Neural cell (in vitro differentiated cells): ENCODE measurements around the gene ADM2. TPM values are rescaled to one million over a fixed set of nuclear protein-coding genes. Genes with fewer than 3 reads are reported as not detected.

ENCODE experiments used
- H2AFZ ChIP-seq: fragments of 200-600, 300-800 bp; sonication (generic), shearing (Covaris generic); 2 replicates; pipeline ENCODE4 v1.6.0; 2014; ENCODE audit warnings: low read depth, mild to moderate bottlenecking, antibody characterized with exemption, low read length, moderate library complexity
- H3F3A ChIP-seq: fragments of 200-600 bp; shearing (Covaris generic); 2 replicates; pipeline ENCODE4 v1.6.1; 2016; ENCODE audit warnings: mild to moderate bottlenecking, moderate library complexity, mixed read lengths, antibody characterized with exemption, low read length; ENCODE audit not compliant: insufficient read depth, poor library complexity, severe bottlenecking
- H3K27ac ChIP-seq: fragments of 200-600, 300-800 bp; sonication (generic), shearing (Covaris generic); 2 replicates; pipeline ENCODE4 v1.5.1; 2014; ENCODE audit warnings: mild to moderate bottlenecking, low read length, moderate library complexity
- H3K27me3 ChIP-seq: fragments of 300-800, 200-600 bp; sonication (generic), shearing (Covaris generic); 2 replicates; pipeline ENCODE4 v1.6.0; 2014; ENCODE audit warnings: mild to moderate bottlenecking, low read depth, low read length, moderate library complexity; ENCODE audit not compliant: insufficient read depth
- H3K36me3 ChIP-seq: fragments of 300-800, 200-600 bp; sonication (generic), shearing (Covaris generic); 2 replicates; pipeline ENCODE4 v1.5.1; 2014; ENCODE audit warnings: mild to moderate bottlenecking, antibody characterized with exemption, low read length, moderate library complexity; ENCODE audit not compliant: insufficient read depth
- H3K4me2 ChIP-seq: fragments of 300-800, 200-600 bp; sonication (generic), shearing (Covaris generic); 2 replicates; pipeline ENCODE4 v1.6.0; 2014; ENCODE audit warnings: mild to moderate bottlenecking, low read length
- H3K4me3 ChIP-seq: fragments of 300-800, 200-600 bp; sonication (generic), shearing (Covaris generic); 2 replicates; pipeline ENCODE4 v1.5.1; 2014; ENCODE audit warnings: mild to moderate bottlenecking, low read length, moderate library complexity
- H3K79me2 ChIP-seq: fragments of 200-600 bp; shearing (Covaris generic); replicated peaks from 2 replicates; pipeline ENCODE4 v1.6.0; 2014; ENCODE audit warnings: mild to moderate bottlenecking, low read length, moderate library complexity; ENCODE audit not compliant: insufficient read depth
- H3K9ac ChIP-seq: fragments of 300-800, 200-600 bp; sonication (generic), shearing (Covaris generic); 2 replicates; pipeline ENCODE4 v1.6.1; 2016; ENCODE audit warnings: mild to moderate bottlenecking, low read length, mixed read lengths
- H3K9me2 ChIP-seq: fragments of 200-600 bp; shearing (Covaris generic); 2 replicates; pipeline ENCODE4 v1.6.1; 2016; ENCODE audit warnings: mild to moderate bottlenecking, low read length, mixed read lengths; ENCODE audit not compliant: insufficient read depth
- H3K9me3 ChIP-seq: fragments of 200-600, 300-800 bp; sonication (generic), shearing (Covaris generic); 2 replicates; pipeline ENCODE4 v1.6.1; 2016; ENCODE audit warnings: mild to moderate bottlenecking, mixed run types, low read length, moderate library complexity, mixed read lengths
- H4K20me1 ChIP-seq: fragments of 200-600 bp; shearing (Covaris generic); 2 replicates; pipeline ENCODE4 v1.6.1; 2016; ENCODE audit warnings: mild to moderate bottlenecking, mixed run types; ENCODE audit not compliant: insufficient read depth
- EP300 ChIP-seq: fragments of 450-650 bp; conservative IDR thresholded peaks from 2 replicates; pipeline ENCODE4 v1.6.1; 2014; ENCODE audit warnings: antibody characterized with exemption, mild to moderate bottlenecking, moderate library complexity; ENCODE audit not compliant: poor library complexity, severe bottlenecking
- EZH2 ChIP-seq: fragments of 200-600, 300-800 bp; shearing (Covaris generic), sonication (generic); IDR thresholded peaks from 2 replicates; pipeline ENCODE4 v1.6.1; 2014; ENCODE audit warnings: antibody characterized with exemption, low read length, borderline replicate concordance, mild to moderate bottlenecking; ENCODE audit not compliant: insufficient read depth, poor library complexity, severe bottlenecking
- MXI1 ChIP-seq: fragments of 450-650 bp; conservative IDR thresholded peaks from 2 replicates; pipeline ENCODE4 v1.6.1; 2014; ENCODE audit warnings: antibody characterized with exemption, mild to moderate bottlenecking; ENCODE audit not compliant: poor library complexity, severe bottlenecking
- POLR2AphosphoS5 ChIP-seq: IDR thresholded peaks from 2 replicates; pipeline ENCODE4 v1.6.1; 2012
- RAD21 ChIP-seq: fragments of 450-650 bp; conservative IDR thresholded peaks from 2 replicates; pipeline ENCODE4 v1.6.1; 2014; ENCODE audit warnings: antibody characterized with exemption, mild to moderate bottlenecking, moderate library complexity
- SMC3 ChIP-seq: fragments of 450-650 bp; conservative IDR thresholded peaks from 2 replicates; pipeline ENCODE4 v1.6.1; 2014; ENCODE audit warnings: antibody characterized with exemption, mild to moderate bottlenecking, moderate library complexity; ENCODE audit not compliant: poor library complexity
- TAF1 ChIP-seq: IDR thresholded peaks from 2 replicates; pipeline ENCODE4 v1.6.1; 2012; ENCODE audit warnings: low read depth
- polyA plus RNA-seq: library from polyadenylated mRNA; depleted of rRNA; stranded (reverse); fragments of >200 nt; gene quantifications from 2 replicates; pipeline ENCODE4 v1.2.3, GENCODE V29; 2014
- TF ChIP-seq, protein P1 (sequence below): IDR thresholded peaks from 2 replicates; pipeline ENCODE4 v1.6.1; 2012; ENCODE audit warnings: borderline replicate concordance
- TF ChIP-seq, protein P2 (sequence below): fragments of 450-650 bp; IDR thresholded peaks from 2 replicates; pipeline ENCODE4 v1.5.1; 2014; ENCODE audit warnings: antibody characterized with exemption, mild to moderate bottlenecking, moderate library complexity; ENCODE audit not compliant: poor library complexity, severe bottlenecking

The ADM2 gene
- polyA plus RNA-seq, 1 donor from 2014 or later: not detected

DNA sequence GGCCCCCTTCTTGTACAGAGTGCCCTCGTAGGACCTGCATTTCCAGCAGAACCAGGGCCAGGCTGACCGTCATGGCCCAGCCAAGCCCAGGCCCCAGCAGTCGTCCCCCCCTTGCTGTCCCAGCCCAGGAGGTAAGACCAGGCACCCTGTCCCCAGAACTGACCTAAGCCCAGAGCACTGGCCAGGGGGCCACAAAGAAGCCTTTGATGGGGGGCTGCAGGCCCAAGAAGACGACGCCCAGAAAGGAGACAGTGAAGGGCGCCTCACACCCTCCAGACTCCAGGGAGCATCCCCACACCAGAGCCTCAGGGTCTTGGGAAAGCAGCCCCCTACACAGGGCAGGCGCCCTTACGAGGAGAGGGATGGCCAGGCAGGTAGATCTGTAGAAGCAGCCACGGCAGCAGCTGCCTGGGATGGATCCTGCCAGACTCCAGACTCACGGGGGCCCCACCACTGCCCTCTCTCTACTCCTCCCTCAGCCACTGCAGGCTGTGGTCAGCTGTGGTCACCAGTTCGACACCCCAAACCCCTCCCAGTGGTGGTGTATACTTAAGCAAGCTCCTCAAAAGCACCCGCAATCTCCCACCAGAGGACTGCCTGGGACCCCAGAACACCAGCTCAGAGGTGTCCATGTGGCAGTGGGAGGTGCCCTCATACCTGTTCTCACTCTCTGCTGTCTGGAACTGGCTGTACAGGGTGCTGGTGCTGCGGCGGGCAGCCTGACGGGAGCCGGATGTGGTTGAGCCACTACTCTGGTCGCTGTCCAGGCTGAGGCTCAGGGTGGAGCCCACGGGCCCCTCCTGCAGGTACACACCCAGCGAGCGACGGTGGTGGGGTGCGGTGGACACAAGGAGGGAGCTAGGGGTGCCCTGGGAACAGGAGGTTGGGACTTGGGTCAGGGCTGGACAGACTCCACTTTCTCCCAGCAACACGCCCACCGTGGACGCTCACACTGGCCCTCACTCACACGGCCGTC lies 33.5 kb upstream of the ADM2 start:
- Histone ChIP-seq H3K4me2 (no peak overlapping the region), H3K79me2 (no peaks in the 10 kb centered on the region), H3K27me3 (no peaks in the 10 kb centered on the region), H3K9me2 (no peaks in the 10 kb centered on the region), H3K27ac (no peak overlapping the region), H3F3A (no peaks in the 10 kb centered on the region), H2AFZ (no peak overlapping the region), H3K9me3 (no peaks in the 10 kb centered on the region), H4K20me1 (no peaks in the 10 kb centered on the region), H3K4me3 (no peak overlapping the region), H3K9ac (no peak overlapping the region), H3K36me3 (no peaks in the 10 kb centered on the region)
- TF ChIP-seq, protein P1, sequence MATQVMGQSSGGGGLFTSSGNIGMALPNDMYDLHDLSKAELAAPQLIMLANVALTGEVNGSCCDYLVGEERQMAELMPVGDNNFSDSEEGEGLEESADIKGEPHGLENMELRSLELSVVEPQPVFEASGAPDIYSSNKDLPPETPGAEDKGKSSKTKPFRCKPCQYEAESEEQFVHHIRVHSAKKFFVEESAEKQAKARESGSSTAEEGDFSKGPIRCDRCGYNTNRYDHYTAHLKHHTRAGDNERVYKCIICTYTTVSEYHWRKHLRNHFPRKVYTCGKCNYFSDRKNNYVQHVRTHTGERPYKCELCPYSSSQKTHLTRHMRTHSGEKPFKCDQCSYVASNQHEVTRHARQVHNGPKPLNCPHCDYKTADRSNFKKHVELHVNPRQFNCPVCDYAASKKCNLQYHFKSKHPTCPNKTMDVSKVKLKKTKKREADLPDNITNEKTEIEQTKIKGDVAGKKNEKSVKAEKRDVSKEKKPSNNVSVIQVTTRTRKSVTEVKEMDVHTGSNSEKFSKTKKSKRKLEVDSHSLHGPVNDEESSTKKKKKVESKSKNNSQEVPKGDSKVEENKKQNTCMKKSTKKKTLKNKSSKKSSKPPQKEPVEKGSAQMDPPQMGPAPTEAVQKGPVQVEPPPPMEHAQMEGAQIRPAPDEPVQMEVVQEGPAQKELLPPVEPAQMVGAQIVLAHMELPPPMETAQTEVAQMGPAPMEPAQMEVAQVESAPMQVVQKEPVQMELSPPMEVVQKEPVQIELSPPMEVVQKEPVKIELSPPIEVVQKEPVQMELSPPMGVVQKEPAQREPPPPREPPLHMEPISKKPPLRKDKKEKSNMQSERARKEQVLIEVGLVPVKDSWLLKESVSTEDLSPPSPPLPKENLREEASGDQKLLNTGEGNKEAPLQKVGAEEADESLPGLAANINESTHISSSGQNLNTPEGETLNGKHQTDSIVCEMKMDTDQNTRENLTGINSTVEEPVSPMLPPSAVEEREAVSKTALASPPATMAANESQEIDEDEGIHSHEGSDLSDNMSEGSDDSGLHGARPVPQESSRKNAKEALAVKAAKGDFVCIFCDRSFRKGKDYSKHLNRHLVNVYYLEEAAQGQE: no peak
- TF ChIP-seq RAD21 (no peak), TAF1 (no peak), POLR2AphosphoS5 (no peak), EP300 (no peak), EZH2 (no peak), MXI1 (no peak), SMC3 (no peak)
- TF ChIP-seq, protein P2, sequence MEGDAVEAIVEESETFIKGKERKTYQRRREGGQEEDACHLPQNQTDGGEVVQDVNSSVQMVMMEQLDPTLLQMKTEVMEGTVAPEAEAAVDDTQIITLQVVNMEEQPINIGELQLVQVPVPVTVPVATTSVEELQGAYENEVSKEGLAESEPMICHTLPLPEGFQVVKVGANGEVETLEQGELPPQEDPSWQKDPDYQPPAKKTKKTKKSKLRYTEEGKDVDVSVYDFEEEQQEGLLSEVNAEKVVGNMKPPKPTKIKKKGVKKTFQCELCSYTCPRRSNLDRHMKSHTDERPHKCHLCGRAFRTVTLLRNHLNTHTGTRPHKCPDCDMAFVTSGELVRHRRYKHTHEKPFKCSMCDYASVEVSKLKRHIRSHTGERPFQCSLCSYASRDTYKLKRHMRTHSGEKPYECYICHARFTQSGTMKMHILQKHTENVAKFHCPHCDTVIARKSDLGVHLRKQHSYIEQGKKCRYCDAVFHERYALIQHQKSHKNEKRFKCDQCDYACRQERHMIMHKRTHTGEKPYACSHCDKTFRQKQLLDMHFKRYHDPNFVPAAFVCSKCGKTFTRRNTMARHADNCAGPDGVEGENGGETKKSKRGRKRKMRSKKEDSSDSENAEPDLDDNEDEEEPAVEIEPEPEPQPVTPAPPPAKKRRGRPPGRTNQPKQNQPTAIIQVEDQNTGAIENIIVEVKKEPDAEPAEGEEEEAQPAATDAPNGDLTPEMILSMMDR: no peak

DNA sequence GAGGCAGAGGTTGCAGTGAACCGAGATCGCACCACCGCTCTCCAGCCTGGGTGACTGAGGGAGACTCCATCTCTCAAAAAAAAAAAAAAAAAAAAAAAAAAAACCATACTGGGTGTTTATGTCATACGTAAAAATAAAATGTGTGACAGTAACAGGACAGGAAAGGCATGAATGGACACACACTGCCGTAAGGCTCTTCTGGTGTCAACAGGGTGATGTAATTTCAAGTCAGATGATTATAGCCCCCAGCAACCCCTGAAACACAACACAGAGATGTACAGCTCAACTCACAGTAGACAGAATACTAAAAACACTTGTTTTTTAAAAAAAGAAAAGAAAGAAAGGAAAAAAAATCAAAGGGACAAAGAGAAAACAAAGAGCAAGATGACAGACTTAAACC lies 28.7 kb upstream of the ADM2 start:
- no peaks in the 10 kb centered on the region for H3K9me3 ChIP-seq
- H2AFZ ChIP-seq: no peak overlapping the region
- TF ChIP-seq POLR2AphosphoS5 (no peak), RAD21 (no peak), EP300 (no peak), MXI1 (no peak), SMC3 (no peak)
- no peaks in the 10 kb centered on the region for H3K79me2 ChIP-seq
- no peak overlapping the region for H3K4me3 ChIP-seq
- H3K27me3 ChIP-seq: no peaks in the 10 kb centered on the region
- no peaks in the 10 kb centered on the region for H3K9me2 ChIP-seq
- H3F3A ChIP-seq: no peaks in the 10 kb centered on the region
- H3K9ac ChIP-seq: no peak overlapping the region
- no peaks in the 10 kb centered on the region for H3K36me3 ChIP-seq
- H3K4me2 ChIP-seq: no peak overlapping the region
- no peak overlapping the region for H3K27ac ChIP-seq
- H4K20me1 ChIP-seq: no peaks in the 10 kb centered on the region
